Testis (tissue), 3 donors: ENCODE results near the gene SIGLEC1. TPM values are rescaled to one million over a fixed set of nuclear protein-coding genes. Genes with fewer than 3 reads are reported as not detected.

Source experiments
- DNase-seq: peaks from one replicate; pipeline ENCODE4 v3.0.0-alpha.2; 2019
- H3K27ac ChIP-seq, 2 donors: fragments of 200-600 bp; sonication (generic); one replicate each; pipeline ENCODE4 v1.5.1; 2019
- H3K27me3 ChIP-seq: fragments of 200-600 bp; sonication (generic); one replicate; pipeline ENCODE4 v1.5.1; 2019
- H3K36me3 ChIP-seq: fragments of 200-600 bp; sonication (generic); one replicate; pipeline ENCODE4 v1.5.1; 2017; ENCODE audit warnings: low read depth; ENCODE audit errors: missing control alignments
- H3K4me1 ChIP-seq: fragments of 200-600 bp; sonication (generic); one replicate; pipeline ENCODE4 v1.5.1; 2019
- H3K4me3 ChIP-seq, 2 donors: fragments of 200-600 bp; sonication (generic); one replicate each; pipeline ENCODE4 v1.5.1; 2017 to 2019
- H3K9me3 ChIP-seq: fragments of 200-600 bp; sonication (generic); one replicate; pipeline ENCODE4 v1.5.1; 2017
- POLR2A ChIP-seq: fragments of 450-650 bp; IDR thresholded peaks from one replicate; pipeline ENCODE4 v1.6.1; 2017; ENCODE audit warnings: antibody characterized with exemption, mild to moderate bottlenecking, moderate library complexity
- WGBS, 2 donors: methylation state at CpG; one replicate each; pipeline ENCODE4 v1.1.5; 2018; 5-methylcytosine and 5-hydroxymethylcytosine counted together
- intact Hi-C: fragments of 100-400 bp; cut with DNase I; formaldehyde crosslinking; loops from one replicate; pipeline ENCODE4 v1.15.1; 2023; ENCODE audit warnings: low total_unique reads
- polyA plus RNA-seq: library from polyadenylated mRNA; stranded (reverse); fragments of 350-450 nt; fragmentation: Illumina TruSeq; extraction: RNeasy Lipid Tissue Mini Kit (QIAGEN cat#74804); gene quantifications from one replicate; pipeline ENCODE4 v1.2.3, GENCODE V29; 2014; ENCODE audit warnings: low read depth, low replicate concordance; ENCODE audit not compliant: insufficient read depth
- total RNA-seq, 2 donors: library from RNA; depleted of rRNA; stranded (reverse); fragments of >200 nt; gene quantifications; one replicate each; pipeline ENCODE4 v1.2.3, GENCODE V29; 2016
- TF ChIP-seq, protein P1 (sequence below), 3 experiments: fragments of 450-650 bp in 2 of 3; fragments of 200-600 bp in 1 of 3; sonication (generic) in 1 of 3; IDR thresholded peaks; one replicate each; pipeline ENCODE4 v1.5.1; 2016 to 2019; ENCODE audit warnings: antibody characterized with exemption in 3 of 3, mild to moderate bottlenecking in 2 of 3, moderate library complexity in 1 of 3

The SIGLEC1 gene
- total and polyA plus RNA-seq, 3 donors from 2014 or later, result 4.3 to 9.4 (median 6.6) TPM

DNA sequence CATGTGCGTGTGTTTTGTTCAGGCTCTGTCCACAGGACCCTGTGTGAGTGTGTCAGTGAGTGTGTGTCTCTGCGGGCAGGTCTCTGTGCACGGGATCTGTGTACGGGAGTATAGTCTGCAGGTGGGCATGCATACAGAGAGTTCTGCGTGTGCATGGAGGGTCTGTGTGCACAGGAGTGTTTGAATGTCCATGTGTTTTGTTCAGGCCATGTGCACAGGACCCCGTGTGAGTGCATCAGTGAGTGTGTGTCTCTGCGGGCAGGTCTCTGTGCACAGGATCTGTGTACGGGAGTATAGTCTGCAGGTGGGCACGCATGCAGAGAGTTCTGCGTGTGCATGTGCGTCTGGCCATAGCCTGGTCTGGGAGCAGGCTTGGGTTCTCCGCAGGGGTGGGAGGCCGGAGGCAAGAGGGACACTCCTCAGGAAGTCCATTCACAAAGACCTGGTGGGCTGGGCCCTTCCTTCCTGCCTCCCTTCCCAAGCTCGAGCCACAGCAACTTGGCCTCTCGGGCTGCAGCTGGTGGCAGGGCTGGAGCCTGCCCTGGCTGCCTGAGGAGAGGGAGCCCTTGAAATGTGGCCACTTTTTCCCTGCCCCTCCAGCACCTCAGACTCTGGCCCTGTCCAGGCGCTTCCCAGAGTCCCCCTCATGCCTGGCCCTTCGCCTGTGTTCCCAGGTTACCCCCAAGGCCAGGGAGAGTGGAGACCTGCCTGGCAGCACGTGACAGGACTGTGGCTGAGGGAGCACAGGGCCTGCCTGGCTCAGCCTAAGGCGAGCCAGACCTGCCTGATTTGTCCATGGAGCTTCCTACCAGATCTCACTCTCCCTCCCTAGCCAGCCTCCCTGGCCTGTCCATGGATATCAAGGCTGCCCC lies 26.9 kb upstream of the SIGLEC1 start:
- peaks cover 7% of the 10 kb centered on the region for H3K4me1 ChIP-seq
- H3K36me3 ChIP-seq, result no peaks in the 10 kb centered on the region
- no peaks in the 10 kb centered on the region for H3K27me3 ChIP-seq
- DNase-seq, result no peak
- intact Hi-C loops, result no loop called here
- no peak overlapping the region for H3K4me3 ChIP-seq
- H3K27ac ChIP-seq, result peak overlapping the region in 1 of 2 donors; percentile 71
- no peaks in the 10 kb centered on the region for H3K9me3 ChIP-seq
- WGBS, 2 donors, result 60 to 74% methylated on average over 11 to 19 of the region's 19 CpGs
- TF ChIP-seq, protein P1, sequence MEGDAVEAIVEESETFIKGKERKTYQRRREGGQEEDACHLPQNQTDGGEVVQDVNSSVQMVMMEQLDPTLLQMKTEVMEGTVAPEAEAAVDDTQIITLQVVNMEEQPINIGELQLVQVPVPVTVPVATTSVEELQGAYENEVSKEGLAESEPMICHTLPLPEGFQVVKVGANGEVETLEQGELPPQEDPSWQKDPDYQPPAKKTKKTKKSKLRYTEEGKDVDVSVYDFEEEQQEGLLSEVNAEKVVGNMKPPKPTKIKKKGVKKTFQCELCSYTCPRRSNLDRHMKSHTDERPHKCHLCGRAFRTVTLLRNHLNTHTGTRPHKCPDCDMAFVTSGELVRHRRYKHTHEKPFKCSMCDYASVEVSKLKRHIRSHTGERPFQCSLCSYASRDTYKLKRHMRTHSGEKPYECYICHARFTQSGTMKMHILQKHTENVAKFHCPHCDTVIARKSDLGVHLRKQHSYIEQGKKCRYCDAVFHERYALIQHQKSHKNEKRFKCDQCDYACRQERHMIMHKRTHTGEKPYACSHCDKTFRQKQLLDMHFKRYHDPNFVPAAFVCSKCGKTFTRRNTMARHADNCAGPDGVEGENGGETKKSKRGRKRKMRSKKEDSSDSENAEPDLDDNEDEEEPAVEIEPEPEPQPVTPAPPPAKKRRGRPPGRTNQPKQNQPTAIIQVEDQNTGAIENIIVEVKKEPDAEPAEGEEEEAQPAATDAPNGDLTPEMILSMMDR (IDR thresholded peaks at IDR 0.05), result no peak
- no peak for TF ChIP-seq POLR2A

DNA sequence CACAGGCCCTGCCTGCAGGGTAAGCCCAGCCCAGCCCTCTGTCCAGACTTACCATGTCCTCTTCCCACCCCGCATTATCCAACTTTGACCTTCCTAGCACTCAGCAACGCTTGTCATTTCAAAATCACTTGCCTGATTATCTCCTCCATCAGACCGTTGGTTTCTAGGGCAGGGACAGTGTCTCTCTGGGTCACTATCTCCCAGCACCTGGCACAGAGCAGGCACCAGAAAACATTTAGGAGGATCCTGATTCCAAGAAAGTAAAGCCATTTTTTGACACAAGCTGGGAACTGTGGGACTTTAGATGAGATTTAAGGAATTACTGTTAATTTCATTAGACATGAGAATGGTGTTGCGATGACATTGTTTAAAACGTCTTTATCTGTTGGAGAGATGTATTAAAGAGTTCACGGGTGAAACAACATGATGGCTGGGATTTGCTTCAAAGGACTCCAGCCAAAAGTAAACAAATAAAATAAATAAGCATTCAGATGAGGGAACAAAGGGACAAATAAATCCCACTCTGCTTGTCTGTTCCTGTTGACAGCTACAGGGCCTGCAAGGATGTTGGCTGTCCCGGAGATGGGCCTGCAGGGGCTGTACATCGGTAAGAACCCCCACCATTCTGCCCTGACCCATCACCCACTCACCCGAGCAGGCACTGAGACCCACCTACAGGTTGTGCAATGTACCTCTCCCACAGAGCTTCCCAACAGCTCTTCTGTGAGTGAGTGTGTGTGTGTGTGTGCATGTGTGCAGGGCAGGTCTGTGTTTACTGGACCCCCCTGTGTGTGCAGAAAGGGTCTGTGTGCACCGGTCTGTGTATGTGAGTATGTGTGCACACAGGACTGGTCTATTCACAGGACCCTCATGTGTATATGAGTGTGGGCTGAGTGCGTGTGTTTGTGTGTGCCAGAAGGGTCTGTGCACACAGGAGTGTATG lies 26.0 kb upstream of the SIGLEC1 start:
- H3K27me3 ChIP-seq, result no peaks in the 10 kb centered on the region
- no peaks in the 10 kb centered on the region for H3K9me3 ChIP-seq
- intact Hi-C loops, result no loop called here
- no peaks in the 10 kb centered on the region for H3K36me3 ChIP-seq
- TF ChIP-seq, protein P1 (IDR thresholded peaks at IDR 0.05), result no peak
- TF ChIP-seq POLR2A, result no peak
- H3K4me1 ChIP-seq, result peaks cover 7% of the 10 kb centered on the region
- DNase-seq, result no peak
- 70 to 76% methylated on average over 9 to 11 of the region's 11 CpGs for WGBS, 2 donors
- no peak overlapping the region for H3K4me3 ChIP-seq
- H3K27ac ChIP-seq, result no peak overlapping the region

DNA sequence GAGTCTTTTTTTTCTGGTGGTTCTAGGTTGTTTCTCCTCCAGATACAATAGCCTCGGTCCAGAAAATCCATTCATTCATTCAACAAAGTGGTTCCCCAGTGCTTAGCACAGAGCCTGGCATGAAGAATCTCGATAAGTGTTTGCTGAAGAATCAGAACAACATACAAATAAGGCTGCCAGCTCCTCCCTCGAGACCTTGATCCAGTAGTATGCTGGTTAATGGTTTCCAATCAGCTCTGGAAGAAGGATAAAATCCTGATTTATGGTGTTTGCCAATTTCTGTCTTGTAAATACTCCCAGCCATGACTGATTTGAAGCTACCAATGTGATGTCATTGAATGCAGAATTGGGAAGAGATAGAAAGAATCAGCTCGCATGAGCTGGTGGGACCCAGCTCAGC lies 23.4 kb upstream of the SIGLEC1 start:
- H3K36me3 ChIP-seq, result no peaks in the 10 kb centered on the region
- intact Hi-C loops, result no loop called here
- no peaks in the 10 kb centered on the region for H3K9me3 ChIP-seq
- H3K4me3 ChIP-seq, result no peak overlapping the region
- no peak overlapping the region for H3K27ac ChIP-seq
- DNase-seq, result no peak
- 90 to 96% methylated on average over 4 of the region's 4 CpGs for WGBS, 2 donors
- no peaks in the 10 kb centered on the region for H3K27me3 ChIP-seq
- TF ChIP-seq, protein P1 (IDR thresholded peaks at IDR 0.05), result no peak
- TF ChIP-seq POLR2A, result no peak
- peaks cover 7% of the 10 kb centered on the region for H3K4me1 ChIP-seq

DNA sequence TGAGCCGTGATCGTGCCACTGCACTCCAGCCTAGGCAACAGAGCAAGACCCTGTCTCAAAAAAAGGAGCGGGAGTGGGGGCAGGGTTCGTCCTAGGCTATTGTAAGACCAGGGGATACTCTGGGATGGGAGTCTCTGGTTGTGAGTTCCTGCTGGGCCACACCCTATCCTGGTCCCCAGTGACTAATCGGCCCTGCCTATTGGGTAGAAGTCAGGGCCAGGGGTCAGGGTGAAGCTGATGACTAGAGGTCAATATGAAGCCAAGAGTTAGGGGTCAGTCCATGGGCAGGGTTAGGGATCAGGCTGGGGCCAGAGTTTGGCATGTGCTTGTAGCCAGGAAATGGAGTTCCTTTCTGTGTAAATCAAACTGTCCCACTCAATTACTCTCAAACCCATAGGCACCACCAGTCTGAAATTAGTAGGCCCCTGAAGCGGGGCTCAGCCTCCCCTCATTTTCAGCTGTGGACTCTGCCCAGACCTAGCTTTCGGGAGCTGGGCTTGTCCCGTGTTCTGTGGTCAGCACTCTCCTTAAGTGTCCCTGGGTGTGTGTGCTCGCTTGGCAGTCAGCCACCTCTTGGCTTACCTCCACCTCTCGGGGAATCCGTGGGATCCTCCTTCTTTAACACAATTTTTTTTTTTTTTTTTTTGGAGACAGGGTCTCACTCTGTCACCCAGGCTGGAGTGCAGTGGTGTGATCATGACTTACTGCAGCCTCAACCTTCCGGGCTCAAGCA lies 21.9 kb upstream of the SIGLEC1 start:
- intact Hi-C loops, result no loop called here
- Histone ChIP-seq H3K27me3 (no peaks in the 10 kb centered on the region), H3K4me3 (no peak overlapping the region), H3K27ac (peak overlapping the region in 1 of 2 donors; percentile 19), H3K9me3 (no peaks in the 10 kb centered on the region), H3K4me1 (no peaks in the 10 kb centered on the region), H3K36me3 (no peaks in the 10 kb centered on the region)
- DNase-seq, result peak; percentile 43
- WGBS, 2 donors, result 62% methylated on average over 12 of the region's 12 CpGs
- TF ChIP-seq POLR2A, result no peak
- TF ChIP-seq, protein P1 (IDR thresholded peaks at IDR 0.05), result no peak
